Stimulated activated CD8-positive, alpha-beta memory T cell treated with anti-CD3 and anti-CD28 coated beads, Interleukin-7, amount 100 ng/mL, for 24 hours (primary cell): ENCODE results near the gene PROS1.
"Not testable (repeated sequence)": the region's sequence is repeated elsewhere in the genome, so short reads cannot be mapped to it uniquely, and the experiment has no call there.

Source experiments
- DNase-seq: peaks from one replicate; pipeline ENCODE4 v3.0.0-alpha.2; 2020; ENCODE audit warnings: low read depth

Gene PROS1

GRCh38 chr3:93969443-93969842, 4.3 kb downstream of the PROS1 start:
- no peak for DNase-seq

DNA sequence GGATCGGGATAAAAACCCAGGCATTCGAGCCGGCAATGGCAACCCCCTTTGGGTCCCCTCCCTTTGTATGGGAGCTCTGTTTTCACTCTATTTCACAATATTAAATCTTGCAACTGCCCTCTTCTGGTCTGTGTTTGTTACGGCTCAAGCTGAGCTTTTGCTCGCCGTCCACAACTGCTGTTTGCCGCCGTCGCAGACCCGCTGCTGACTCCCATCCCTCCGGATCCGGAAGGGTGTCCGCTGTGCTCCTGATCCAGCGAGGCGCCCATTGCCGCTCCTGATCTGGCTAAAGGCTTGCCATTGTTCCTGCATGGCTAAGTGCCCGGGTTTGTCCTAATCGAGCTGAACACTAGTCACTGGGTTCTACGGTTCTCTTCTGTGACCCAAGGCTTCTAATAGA, 8.6 kb downstream of the PROS1 start:
- not testable (repeated sequence) for DNase-seq

DNA sequence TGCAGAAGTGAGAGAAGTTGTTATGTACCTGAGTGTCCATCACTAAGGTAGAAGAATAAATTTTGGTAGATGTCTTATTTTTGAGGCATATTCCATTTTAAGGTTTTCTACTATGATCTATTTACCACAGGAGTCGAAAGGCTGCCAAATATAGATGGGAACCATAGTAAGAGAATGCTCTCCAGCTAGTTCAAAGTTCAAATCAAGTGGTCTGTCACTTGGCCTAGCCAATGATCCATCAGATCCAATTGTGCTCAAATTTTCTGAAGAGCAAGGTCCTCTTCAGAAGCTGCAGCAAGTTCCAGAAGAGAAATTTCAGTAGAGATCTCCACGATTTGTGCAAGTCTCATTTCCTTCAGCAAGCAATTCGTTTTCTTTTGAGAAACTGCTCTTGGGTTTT, 10.9 kb downstream of the PROS1 start:
- no peak for DNase-seq

GRCh38 chr3:93961489-93961888, 12.2 kb downstream of the PROS1 start:
- no peak for DNase-seq

DNA sequence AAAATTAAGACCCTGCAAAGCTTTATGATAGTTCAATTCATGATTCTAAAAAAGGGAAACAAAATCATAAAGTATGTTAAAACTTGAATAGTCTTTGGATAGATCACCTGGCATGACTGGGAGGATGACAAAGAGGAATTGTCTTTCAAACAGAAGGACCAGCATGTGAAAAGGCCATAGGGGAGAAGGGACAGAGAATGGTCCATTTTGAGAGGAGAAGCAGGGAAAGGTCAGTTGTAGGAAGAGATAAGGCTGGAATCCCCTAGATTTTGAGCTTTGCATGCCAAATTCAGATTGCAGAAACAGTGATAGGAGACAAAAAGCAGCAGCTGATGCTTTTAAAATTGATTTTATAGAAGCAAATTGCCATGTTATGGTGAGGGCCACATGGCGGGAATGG, 12.7 kb downstream of the PROS1 start:
- no peak for DNase-seq

- DNase-seq = not testable (repeated sequence)
Measured at GRCh38 chr3:93949958-93950357, 23.7 kb downstream of the PROS1 start.

DNA sequence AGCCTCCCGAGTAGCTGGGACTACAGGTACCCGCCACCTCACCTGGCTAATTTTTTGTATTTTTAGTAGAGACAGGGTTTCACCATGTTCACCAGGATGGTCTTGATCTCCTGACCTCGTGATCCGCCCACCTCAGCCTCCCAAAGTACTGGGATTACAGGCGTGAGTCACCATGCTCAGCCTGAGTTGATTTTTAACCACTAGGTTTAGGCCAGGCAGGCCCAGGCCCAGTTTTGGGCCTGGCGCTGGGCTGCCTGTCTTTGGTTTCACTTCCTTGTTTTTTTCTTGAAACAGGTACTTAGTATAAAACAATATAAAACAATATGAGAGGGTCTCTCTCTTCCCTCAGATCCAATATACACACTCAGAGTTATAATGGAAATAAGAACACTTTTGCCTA, 36.2 kb downstream of the PROS1 start:
- DNase-seq = not testable (repeated sequence)

GRCh38 chr3:93936549-93936948, 37.1 kb downstream of the PROS1 start:
- no peak for DNase-seq

GRCh38 chr3:93934366-93935046, 39.2 kb downstream of the PROS1 start:
- DNase-seq = no peak

DNA sequence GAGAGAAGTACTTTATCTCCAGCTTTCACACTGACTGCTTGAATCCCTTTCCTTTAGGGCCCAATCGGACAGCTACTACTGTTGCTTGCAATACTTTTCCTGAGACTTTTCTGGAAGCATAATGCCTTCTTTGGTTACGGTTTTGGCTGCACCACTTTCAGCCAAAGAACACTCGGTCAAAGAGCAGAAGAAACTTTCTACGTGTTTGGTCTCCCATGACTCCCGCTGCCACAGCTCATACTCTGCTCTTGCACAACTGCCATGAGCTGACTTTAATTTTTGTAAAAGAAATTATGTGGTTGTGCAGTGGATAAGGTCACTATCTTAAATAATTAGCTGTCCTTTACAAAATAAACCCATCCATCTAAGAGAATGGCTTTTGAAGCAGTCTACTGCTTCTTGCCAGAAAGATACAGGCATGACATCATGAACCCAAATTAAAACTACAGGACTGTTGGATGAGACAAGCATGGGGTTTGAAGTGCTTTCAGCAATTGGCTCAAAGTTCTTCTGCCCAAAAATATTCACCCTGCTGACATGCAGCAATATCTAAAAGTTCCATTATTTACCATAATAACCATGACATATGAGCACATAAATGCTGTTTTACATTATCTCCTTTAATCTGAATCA, 42.0 kb downstream of the PROS1 start:
- DNase-seq = no peak

DNA sequence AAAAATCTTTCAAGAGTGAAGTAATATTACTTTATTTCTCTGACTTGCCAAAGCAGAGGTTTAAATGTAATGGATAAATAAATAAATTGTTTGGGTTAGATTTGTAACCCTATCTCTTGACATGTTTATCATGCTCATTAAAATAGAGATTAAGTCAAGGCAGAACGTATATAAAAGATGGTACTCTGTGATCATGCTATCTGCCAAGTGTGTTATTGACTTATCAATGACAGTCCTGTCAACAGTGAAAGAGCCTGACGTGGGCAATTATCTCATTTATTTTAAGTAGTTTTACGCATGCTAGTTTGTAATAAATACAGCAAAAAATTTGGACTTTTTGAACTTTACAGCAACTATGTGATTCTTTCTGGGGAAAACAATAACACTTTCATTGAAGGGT, 43.7 kb downstream of the PROS1 start:
- no peak for DNase-seq

DNA sequence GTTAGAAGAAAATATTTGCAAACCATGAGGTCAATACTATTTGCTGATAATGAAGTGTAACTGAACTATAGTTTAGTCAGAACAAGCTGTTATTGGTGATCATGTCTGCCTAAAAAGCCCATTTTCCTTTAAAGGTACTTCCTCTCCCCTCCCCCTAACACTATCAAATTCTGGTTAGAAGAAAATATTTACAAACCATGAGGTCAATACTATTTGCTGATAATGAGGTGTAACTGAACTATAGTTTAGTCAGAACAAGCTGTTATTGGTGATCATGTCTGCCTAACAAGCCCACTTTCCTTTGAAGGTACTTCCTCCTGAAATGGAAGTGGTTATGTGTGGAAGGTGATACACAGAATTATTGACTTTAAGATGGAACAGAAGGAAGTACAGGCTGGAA, 46.9 kb downstream of the PROS1 start:
- no peak for DNase-seq

- DNase-seq = no peak
Measured at GRCh38 chr3:93924491-93924890, 49.2 kb downstream of the PROS1 start.

DNA sequence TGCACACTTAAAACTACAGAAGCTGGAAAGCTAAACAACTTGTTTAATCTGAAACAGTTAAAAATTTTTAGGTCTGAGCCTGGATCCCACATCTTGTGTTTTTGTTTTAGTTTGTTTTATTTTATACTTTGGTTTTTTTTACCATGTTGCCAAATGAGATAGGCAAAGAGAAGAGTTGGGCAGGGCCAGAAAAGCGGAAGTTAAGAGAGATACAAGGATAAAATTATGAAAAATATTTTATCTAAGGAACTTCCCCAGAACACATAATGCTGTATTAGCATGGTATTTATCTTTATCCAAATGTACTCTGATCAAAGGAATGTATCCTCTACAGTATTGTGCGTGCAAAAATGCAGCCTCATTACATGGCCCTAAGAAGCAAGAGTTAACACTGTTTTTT, 50.7 kb downstream of the PROS1 start:
- no peak for DNase-seq

DNA sequence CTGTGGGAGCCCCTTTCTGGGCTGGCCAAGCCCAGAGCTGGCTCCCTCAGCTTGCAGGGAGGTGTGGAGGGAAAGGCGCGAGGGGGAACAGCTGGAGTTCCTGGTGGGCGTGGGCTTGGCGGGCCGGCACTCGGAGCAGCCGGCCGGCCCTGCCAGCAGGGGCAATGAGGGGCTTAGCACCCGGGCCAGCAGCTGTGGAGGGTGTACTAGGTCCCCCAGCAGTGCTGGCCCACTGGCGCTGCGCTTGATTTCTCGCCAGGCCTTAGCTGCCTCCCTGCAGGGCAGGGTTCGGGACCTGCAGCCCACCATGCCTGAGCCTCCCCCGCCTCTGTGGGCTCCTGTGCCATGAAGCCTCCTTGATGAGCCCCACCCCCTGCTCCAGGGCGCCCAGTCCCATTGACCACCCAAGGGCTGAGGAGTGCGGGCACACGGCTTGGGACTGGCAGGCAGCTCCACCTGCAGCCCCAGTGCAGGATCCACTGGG, 56.1 kb downstream of the PROS1 start:
- not testable (repeated sequence) for DNase-seq

DNA sequence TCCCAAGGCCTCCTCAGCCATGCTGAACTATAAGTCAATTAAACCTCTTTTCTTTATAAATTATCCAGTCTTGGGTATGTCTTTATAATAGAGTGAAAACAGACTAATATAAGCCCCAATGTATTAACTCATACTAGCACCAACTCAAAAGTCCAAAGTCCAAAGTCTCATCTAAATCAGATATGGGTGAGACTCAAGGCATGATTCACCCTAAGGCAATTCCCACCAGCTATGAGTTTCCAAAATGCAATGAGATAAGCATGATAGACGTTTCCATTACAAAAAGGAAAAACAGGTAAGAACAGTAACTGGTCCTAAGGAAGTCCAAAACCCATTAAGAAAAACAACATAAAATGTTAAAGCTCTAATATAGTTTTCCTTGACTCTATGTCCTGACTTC, 60.1 kb downstream of the PROS1 start:
- DNase-seq = not testable (repeated sequence)

GRCh38 chr3:93911206-93911605, 62.5 kb downstream of the PROS1 start:
- no peak for DNase-seq

- no peak for DNase-seq
Measured at GRCh38 chr3:93910097-93910496, 63.6 kb downstream of the PROS1 start.

- DNase-seq = no peak
Measured at GRCh38 chr3:93907132-93907531, 66.6 kb downstream of the PROS1 start.

- no peak for DNase-seq
Measured at GRCh38 chr3:93906245-93906644, 67.5 kb downstream of the PROS1 start.

DNA sequence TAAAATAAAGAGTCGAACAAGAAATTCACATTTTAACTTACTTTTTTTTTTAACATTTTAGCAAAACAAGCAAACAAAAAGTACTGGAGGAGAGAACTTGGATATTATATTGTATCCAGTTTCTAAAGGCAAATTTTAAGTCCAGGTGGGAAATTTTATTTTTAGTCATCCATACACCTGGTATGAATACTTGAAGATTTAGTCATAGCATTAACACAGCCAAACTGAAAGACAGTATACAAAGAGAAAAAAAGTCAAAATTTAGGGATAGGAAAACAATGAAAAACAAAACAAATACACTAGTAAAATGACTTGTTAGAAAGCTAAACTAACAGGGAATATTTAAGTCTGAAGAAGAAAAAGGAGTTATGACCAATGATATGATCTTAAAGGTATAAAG, 69.1 kb downstream of the PROS1 start:
- no peak for DNase-seq

DNA sequence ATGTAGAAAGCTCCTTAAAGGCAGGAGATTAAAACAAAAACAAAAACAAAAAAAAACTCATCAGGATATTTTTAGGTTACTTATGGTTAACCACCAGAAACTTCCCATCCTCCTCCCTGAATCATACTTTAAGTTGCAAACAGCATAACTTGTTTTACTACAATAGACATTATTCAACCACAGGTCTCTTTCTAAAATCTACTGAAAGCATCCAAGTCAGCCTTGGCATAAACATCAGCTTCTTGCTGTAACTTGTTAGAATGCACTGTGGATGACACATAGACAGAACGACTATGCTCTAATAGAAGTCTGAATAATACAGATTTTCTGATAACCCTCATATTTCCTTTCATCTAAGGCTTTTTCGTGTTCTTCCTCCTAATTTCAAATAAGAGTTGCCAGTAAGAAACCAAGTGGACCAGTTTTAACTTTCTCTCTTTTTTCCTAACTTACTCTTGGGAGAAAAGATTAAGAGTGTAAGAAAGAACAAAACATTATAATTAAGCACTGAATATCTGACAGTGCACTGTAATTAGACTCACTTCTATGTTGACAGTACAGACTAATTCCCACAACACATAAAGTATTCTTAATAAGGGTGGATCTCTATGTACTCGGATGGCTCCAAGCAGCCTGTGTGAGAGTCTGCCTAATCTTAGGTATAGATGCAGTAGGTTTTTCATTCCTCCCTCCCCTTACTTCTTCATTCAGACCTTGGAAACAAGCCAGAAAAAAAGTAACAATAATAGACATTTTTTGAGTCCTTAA, 95.3 kb downstream of the PROS1 start:
- DNase-seq = not testable (repeated sequence)

DNA sequence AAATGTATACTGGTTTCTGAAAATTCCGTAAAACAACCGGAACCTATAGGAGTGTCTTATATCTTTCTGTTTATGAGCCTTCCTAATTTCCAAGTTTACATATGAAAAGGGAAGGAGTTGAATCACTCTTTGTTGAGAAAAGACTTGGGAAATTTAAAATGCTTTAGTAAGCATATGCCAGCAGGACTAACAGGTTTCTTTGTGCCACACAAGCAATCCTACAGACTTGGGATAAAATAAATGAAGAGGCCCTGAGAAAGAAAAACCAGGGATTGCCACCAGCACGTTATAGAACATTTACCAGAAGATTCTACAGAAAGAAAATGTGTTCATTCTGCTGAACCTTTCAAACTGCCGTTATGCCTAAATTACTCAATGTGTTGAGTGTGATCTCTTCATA, 96.3 kb downstream of the PROS1 start:
- DNase-seq = not testable (repeated sequence)
